Heart left ventricle (tissue), 16 donors: ENCODE results near the gene ADM2. TPM values are rescaled to one million over a fixed set of nuclear protein-coding genes. Genes with fewer than 3 reads are reported as not detected.

Experiments
- ATAC-seq, 4 donors: fragments of 200-7000 bp; cut with Tn5 transposase; one replicate each; pipeline ENCODE4 v1.9.1; 2020 to 2022; ENCODE audit warnings: moderate library complexity in 4 of 4, mild to moderate bottlenecking in 3 of 4, moderate number of reproducible peaks in 1 of 4
- DNase-seq, 5 donors: peaks; one replicate each; pipeline ENCODE4 v3.0.0-alpha.2; 2020
- H3K27ac ChIP-seq, 12 donors: fragments of 200-600 bp; sonication (generic) in 4 of 12; one replicate each; pipeline versions ENCODE4 v1.5.0 to v1.8.0; 2016 to 2022; ENCODE audit warnings: mild to moderate bottlenecking in 2 of 12
- H3K27me3 ChIP-seq, 9 donors: fragments of 200-600 bp; sonication (generic) in 2 of 9; one replicate each; pipeline versions ENCODE4 v1.5.1 to v1.8.0; 2016 to 2022; ENCODE audit warnings: mild to moderate bottlenecking in 3 of 9
- H3K36me3 ChIP-seq, 9 donors: fragments of 200-600 bp; sonication (generic) in 2 of 9; one replicate each; pipeline versions ENCODE4 v1.5.0 to v1.8.0; 2018 to 2022; ENCODE audit warnings: mild to moderate bottlenecking in 2 of 9
- H3K4me1 ChIP-seq, 12 donors: fragments of 200-600 bp; sonication (generic) in 4 of 12; one replicate each; pipeline versions ENCODE4 v1.5.0 to v1.8.0; 2016 to 2022; ENCODE audit warnings: mild to moderate bottlenecking in 3 of 12
- H3K4me3 ChIP-seq, 12 donors: fragments of 200-600 bp; sonication (generic) in 4 of 12; one replicate each; pipeline versions ENCODE4 v1.5.0 to v1.8.0; 2017 to 2022; ENCODE audit warnings: mild to moderate bottlenecking in 9 of 12, moderate library complexity in 4 of 12
- H3K9me3 ChIP-seq, 12 donors: fragments of 200-600 bp; sonication (generic) in 4 of 12; one replicate each; pipeline versions ENCODE4 v1.5.0 to v1.8.0; 2016 to 2022; ENCODE audit warnings: mild to moderate bottlenecking in 1 of 12
- CTCF ChIP-seq, 12 donors: fragments of 200-600 bp; sonication (generic) in 4 of 12; IDR thresholded peaks; one replicate each; pipeline versions ENCODE4 v1.5.0 to v1.8.0; 2018 to 2022; ENCODE audit warnings: antibody characterized with exemption in 12 of 12, mild to moderate bottlenecking in 5 of 12
- POLR2A ChIP-seq, 2 donors: fragments of 450-650 bp; IDR thresholded peaks; one replicate each; pipeline ENCODE4 v1.6.1; 2017; ENCODE audit warnings: antibody characterized with exemption in 2 of 2, mild to moderate bottlenecking in 2 of 2, moderate library complexity in 2 of 2
- WGBS, 4 donors: extraction: QIAGEN DNeasy Blood & Tissue Kit in 2 of 4; methylation state at CpG; one replicate each; pipeline versions ENCODE4 v1.1.5 to v1.1.7; 2013 to 2018; 5-methylcytosine and 5-hydroxymethylcytosine counted together
- intact Hi-C, 10 donors: fragments of 100-400 bp; cut with DNase I; formaldehyde crosslinking; loops; one replicate each; pipeline versions ENCODE4 v1.11.1 to v1.14.2; 2022
- polyA plus RNA-seq, 2 donors: library from polyadenylated mRNA; stranded (reverse); fragments of 200-250 nt; gene quantifications; one replicate each; pipeline ENCODE4 v1.2.3, GENCODE V29; 2013
- total RNA-seq, 9 donors: library from RNA; depleted of rRNA in 2 of 9; stranded (reverse); fragments of >200 nt in 2 of 9; fragmentation: NEBNext Ultra II Directional in 3 of 9; extraction: Animal tissue kit (Norgen Biotek cat#: 25700) in 3 of 9; gene quantifications; one replicate each; pipeline versions ENCODE4 v1.1.0 to v1.2.4, GENCODE V29; 2016 to 2023
- donor health status: ischemic (EF 13 %, LVEDD 7.1; RV severe dilation, severe dysfunction).
- donor health status: healthy with polysubstance abuse.
- donor health status: DM: no; HTN: yes; CAD: no.
- donor health status: DM: no; HTN: no; CAD: no.
- donor health status: ischemic (EF 25% LVEDD 6.9; RV normal size, moderate dysfunction).
- donor health status: ischemic (EF 25% LVEDD 5.7; RV mildly dilated, moderate dysfunction).
- donor health status: healthy.
- donor health status: DM: yes; HTN: yes; CAD: no.
- donor health status: ischemic (EF 35%, LVEDD 5.7; RV mildly dilated, moderate dysfunction).
- donor health status: nonischemic (EF 11% LVEDD 7.7; RV severe dilation, severe dysfunction).
- donor health status: DM: yes; HTN: yes; CAD: no.
- donor health status: PGD.
- donor health status: ischemic (EF 29% LVEDD 5.4; RV normal size, mild dysfunction).
- donor health status: nonischemic (EF 23%, LVEDD 6.1; RV moderate dilation, normal function).

ADM2 gene
- total and polyA plus RNA-seq, 11 donors: 0.04 to 0.67 (median 0.20) TPM; not detected in 7

GRCh38 chr22:50488886-50489285 is 7.5 kb downstream of the ADM2 start:
- Histone ChIP-seq H3K9me3 (no peaks in the 10 kb centered on the region), H3K27ac (no peak overlapping the region), H3K4me3 (no peak overlapping the region), H3K27me3 (peaks cover 0 to 25% (median 0%) of the 10 kb centered on the region in 9 donors), H3K4me1 (peaks cover 0 to 6% (median 0%) of the 10 kb centered on the region in 12 donors), H3K36me3 (no peaks in the 10 kb centered on the region)
- TF ChIP-seq POLR2A (IDR thresholded peaks at IDR 0.05) (no peak), CTCF (IDR thresholded peaks at IDR 0.05) (no peak)
- WGBS, 4 donors: 67 to 75% (median 70%) methylated on average over 18 to 19 of the region's 19 CpGs
- DNase-seq (peak in 1 of 5 donors; percentile 48), ATAC-seq (no peak)
- intact Hi-C loops: no loop called here

- Histone ChIP-seq H3K27me3 (peaks cover 0 to 18% (median 0%) of the 10 kb centered on the region in 9 donors), H3K36me3 (no peaks in the 10 kb centered on the region), H3K27ac (no peak overlapping the region), H3K4me1 (peaks cover 0 to 6% (median 0%) of the 10 kb centered on the region in 12 donors), H3K9me3 (no peaks in the 10 kb centered on the region), H3K4me3 (no peak overlapping the region)
- DNase-seq (no peak), ATAC-seq (no peak)
- intact Hi-C loops: loop anchor here in 3 of 10 donors (10.0 kb wide), 2 partner anchors 55 to 245 kb away; partner anchors contain the start of gene TUBGCP6 (in 2 of the 3)
- no peak for TF ChIP-seq POLR2A (IDR thresholded peaks at IDR 0.05)
- TF ChIP-seq CTCF (IDR thresholded peaks at IDR 0.05): no peak
- 83 to 90% (median 84%) methylated on average over 15 to 31 of the region's 31 CpGs for WGBS, 4 donors
Observed at GRCh38 chr22:50489363-50490243, 8.3 kb downstream of the ADM2 start.

GRCh38 chr22:50490531-50491308 is 9.4 kb downstream of the ADM2 start:
- intact Hi-C loops: loop anchor here in 3 of 10 donors (10.0 kb wide), 2 partner anchors 56 to 246 kb away; partner anchors contain the start of gene TUBGCP6 (in 2 of the 3)
- no peaks in the 10 kb centered on the region for H3K36me3 ChIP-seq
- H3K4me3 ChIP-seq: no peak overlapping the region
- TF ChIP-seq POLR2A (IDR thresholded peaks at IDR 0.05) (no peak), CTCF (IDR thresholded peaks at IDR 0.05) (no peak)
- DNase-seq (no peak), ATAC-seq (peak in 1 of 4 donors; percentile 20)
- peaks cover 0 to 6% (median 0%) of the 10 kb centered on the region in 12 donors for H3K4me1 ChIP-seq
- H3K27ac ChIP-seq: no peak overlapping the region
- H3K9me3 ChIP-seq: no peaks in the 10 kb centered on the region
- H3K27me3 ChIP-seq: peaks cover 0 to 18% (median 0%) of the 10 kb centered on the region in 9 donors
- WGBS, 4 donors: 55 to 64% (median 60%) methylated on average over 27 of the region's 27 CpGs
